Mesothelial cell of epicardium (in vitro differentiated cells): ENCODE results near the gene KDM3A. TPM values are rescaled to one million over a fixed set of nuclear protein-coding genes. Genes with fewer than 3 reads are reported as not detected.

ENCODE experiments used
- DNase-seq, 2 experiments: peaks; one replicate each; pipeline ENCODE4 v3.0.0; 2021; ENCODE audit warnings: low spot score in 2 of 2; ENCODE audit not compliant: unreplicated experiment in 2 of 2
- H3K27ac Mint-ChIP-seq: 2 replicates; pipeline ENCODE4 v1.8.0; 2021; ENCODE audit warnings: mixed read lengths
- H3K27me3 Mint-ChIP-seq: 2 replicates; pipeline ENCODE4 v1.8.0; 2021; ENCODE audit warnings: low read depth, mixed read lengths
- H3K36me3 Mint-ChIP-seq: 2 replicates; pipeline ENCODE4 v1.8.0; 2021; ENCODE audit warnings: mixed read lengths
- H3K4me1 Mint-ChIP-seq: 2 replicates; pipeline ENCODE4 v1.8.0; 2021; ENCODE audit warnings: mixed read lengths
- H3K4me3 Mint-ChIP-seq: 2 replicates; pipeline ENCODE4 v1.8.0; 2021; ENCODE audit warnings: mild to moderate bottlenecking, moderate library complexity, mixed read lengths
- H3K9me3 Mint-ChIP-seq: 2 replicates; pipeline ENCODE4 v1.8.0; 2021; ENCODE audit warnings: mixed read lengths
- CTCF ChIP-seq: fragments of 200-600 bp; sonication (generic); IDR thresholded peaks from one replicate; pipeline ENCODE4 v1.5.0; 2021; ENCODE audit warnings: antibody characterized with exemption; ENCODE audit not compliant: unreplicated experiment
- total RNA-seq: library from RNA; stranded (reverse); gene quantifications from 3 replicates; pipeline ENCODE4 v1.2.1, GENCODE V29; 2021

The KDM3A gene
- total RNA-seq, 1 donor from 2014 or later: 113 TPM

- TF ChIP-seq CTCF: no peak
- Mint-ChIP-seq H3K9me3 (peaks cover 3% of the 10 kb centered on the region), H3K27ac (peak overlapping the region; percentile 36), H3K36me3 (peaks cover 59% of the 10 kb centered on the region), H3K4me1 (peaks cover 5% of the 10 kb centered on the region), H3K27me3 (no peaks in the 10 kb centered on the region), H3K4me3 (no peak overlapping the region)
- no peak for DNase-seq
Measured at GRCh38 chr2:86454238-86454637, 13.1 kb downstream of the KDM3A start.

GRCh38 chr2:86455181-86455580 is 14.0 kb downstream of the KDM3A start:
- H3K27ac Mint-ChIP-seq: no peak overlapping the region
- no peaks in the 10 kb centered on the region for H3K4me1 Mint-ChIP-seq
- TF ChIP-seq CTCF: no peak
- H3K4me3 Mint-ChIP-seq: no peak overlapping the region
- H3K27me3 Mint-ChIP-seq: no peaks in the 10 kb centered on the region
- DNase-seq: no peak
- H3K9me3 Mint-ChIP-seq: peaks cover 3% of the 10 kb centered on the region
- H3K36me3 Mint-ChIP-seq: peaks cover 55% of the 10 kb centered on the region

GRCh38 chr2:86461042-86461743 is 20.0 kb downstream of the KDM3A start:
- Mint-ChIP-seq H3K9me3 (no peaks in the 10 kb centered on the region), H3K4me1 (no peaks in the 10 kb centered on the region)

GRCh38 chr2:86464652-86465051 is 23.5 kb downstream of the KDM3A start:
- Mint-ChIP-seq H3K36me3 (peaks cover 62% of the 10 kb centered on the region), H3K27me3 (no peaks in the 10 kb centered on the region), H3K27ac (peak overlapping the region; percentile 26), H3K4me3 (no peak overlapping the region), H3K9me3 (no peaks in the 10 kb centered on the region), H3K4me1 (no peaks in the 10 kb centered on the region)
- no peak for TF ChIP-seq CTCF
- DNase-seq: no peak

More at GRCh38 chr2:86461042-86461743, 20.0 kb downstream of the KDM3A start:
- no peak overlapping the region for H3K27ac Mint-ChIP-seq
- no peak overlapping the region for H3K4me3 Mint-ChIP-seq
- DNase-seq: no peak
- peaks cover 58% of the 10 kb centered on the region for H3K36me3 Mint-ChIP-seq
- H3K27me3 Mint-ChIP-seq: no peaks in the 10 kb centered on the region
- no peak for TF ChIP-seq CTCF

- Mint-ChIP-seq H3K4me1 (no peaks in the 10 kb centered on the region), H3K9me3 (no peaks in the 10 kb centered on the region), H3K4me3 (no peak overlapping the region), H3K27ac (no peak overlapping the region), H3K36me3 (peaks cover 59% of the 10 kb centered on the region), H3K27me3 (no peaks in the 10 kb centered on the region)
- DNase-seq: no peak
- TF ChIP-seq CTCF: no peak
Measured at GRCh38 chr2:86466306-86466705, 25.1 kb downstream of the KDM3A start.
